SK-N-DZ (cell line): ENCODE results near the gene GABPA. TPM values are rescaled to one million over a fixed set of nuclear protein-coding genes. Genes with fewer than 3 reads are reported as not detected.
"Not testable (repeated sequence)": the region's sequence is repeated elsewhere in the genome, so short reads cannot be mapped to it uniquely, and the experiment has no call there.

Experiments
- DNase-seq: peaks from one replicate; pipeline ENCODE4 v3.0.0-alpha.2; 2015; ENCODE audit warnings: low spot score
- polyA plus RNA-seq, 2 experiments: library from polyadenylated mRNA; depleted of rRNA; stranded (reverse); fragments of >200 nt; gene quantifications; 2 replicates each; pipeline ENCODE4 v1.2.3, GENCODE V29; 2014

GABPA gene
- 20.4 and 24.4 TPM in 2 replicates for polyA plus RNA-seq (2014; cell fraction: cytosol; rRNA removed)
- 30.6 and 32.8 TPM in 2 replicates for polyA plus RNA-seq (2014; cell fraction: nucleus; rRNA removed)

GRCh38 chr21:25734904-25735645 is at the start of gene GABPA, which contains the start of gene ATP5PF:
Gene GABPA, plus strand, starts transcription at chr21:25734972. Its CDS starts 6,627 bp downstream, at chr21:25741599.
Gene ATP5PF, minus strand, starts transcription at chr21:25734904. Its CDS starts 5,110 bp downstream, at chr21:25729794.
- DNase-seq, result peak; percentile 99

- no peak for DNase-seq
These were observed 47.0 kb upstream of the GABPA start for GRCh38 chr21:25687787-25688186.

GRCh38 chr21:25688275-25689155 is 46.3 kb upstream of the GABPA start:
- DNase-seq, result no peak

GRCh38 chr21:25689226-25689625 is 45.5 kb upstream of the GABPA start:
- no peak for DNase-seq

- no peak for DNase-seq
These were observed 42.8 kb upstream of the GABPA start for GRCh38 chr21:25691976-25692375.

- not testable (repeated sequence) for DNase-seq
These were observed 39.3 kb upstream of the GABPA start for GRCh38 chr21:25695461-25695860.

GRCh38 chr21:25700741-25701140 is 34.0 kb upstream of the GABPA start:
- DNase-seq, result no peak

GRCh38 chr21:25701529-25701928 is 33.2 kb upstream of the GABPA start:
- no peak for DNase-seq

GRCh38 chr21:25708467-25709065 is 26.2 kb upstream of the GABPA start:
- DNase-seq, result peak; percentile 52

- no peak for DNase-seq
These were observed 25.0 kb upstream of the GABPA start for GRCh38 chr21:25709684-25710265.

GRCh38 chr21:25710550-25710949 is 24.2 kb upstream of the GABPA start:
- no peak for DNase-seq

GRCh38 chr21:25714066-25714465 is 20.7 kb upstream of the GABPA start:
- not testable (repeated sequence) for DNase-seq

GRCh38 chr21:25717491-25718147 is 17.2 kb upstream of the GABPA start:
- no peak for DNase-seq

GRCh38 chr21:25721987-25722386 is 12.8 kb upstream of the GABPA start:
- no peak for DNase-seq

GRCh38 chr21:25722631-25723030 is 12.1 kb upstream of the GABPA start:
- no peak for DNase-seq

GRCh38 chr21:25732091-25732760 is 2.5 kb upstream of the GABPA start:
- no peak for DNase-seq

GRCh38 chr21:25733859-25734653 is 716 bp upstream of the GABPA start:
- DNase-seq, result no peak

GRCh38 chr21:25734654-25734903 is 193 bp upstream of the GABPA start:
- no peak for DNase-seq

GRCh38 chr21:25735646-25736597 is 1.1 kb downstream of the GABPA start:
- peak; percentile 86 for DNase-seq
